NCI-H2029 treated with DMSO at 0.1 percent for 48 hours (cell line): ENCODE results near the gene CADM2.
A peak's percentile ranks its signal among the peaks of the same experiment; 100 is the strongest.
"Not testable (repeated sequence)": the region's sequence is repeated elsewhere in the genome, so short reads cannot be mapped to it uniquely, and the experiment has no call there.

ENCODE experiments used
- DNase-seq: peaks from one replicate; lab custom pipeline; 2025; lab: John Stamatoyannopoulos, UW

The CADM2 gene

GRCh38 chr3:85672761-85673160 lies 714.0 kb downstream of the CADM2 start:
- DNase-seq: no peak

- no peak for DNase-seq
Measured at GRCh38 chr3:85678713-85679112, 719.9 kb downstream of the CADM2 start.

- no peak for DNase-seq
Measured at GRCh38 chr3:85681906-85682305, 723.1 kb downstream of the CADM2 start.

- no peak for DNase-seq
Measured at GRCh38 chr3:85691196-85691595, 732.4 kb downstream of the CADM2 start.

- no peak for DNase-seq
Measured at GRCh38 chr3:85697156-85697555, 738.4 kb downstream of the CADM2 start.

- DNase-seq: no peak
Measured at GRCh38 chr3:85706130-85706529, 747.3 kb downstream of the CADM2 start.

- not testable (repeated sequence) for DNase-seq
Measured at GRCh38 chr3:85708325-85708724, 749.5 kb downstream of the CADM2 start.

- no peak for DNase-seq
Measured at GRCh38 chr3:85709346-85709892, 750.6 kb downstream of the CADM2 start.

- DNase-seq: no peak
Measured at GRCh38 chr3:85710490-85710889, 751.7 kb downstream of the CADM2 start.

GRCh38 chr3:85721409-85722145 lies 762.8 kb downstream of the CADM2 start:
- no peak for DNase-seq

GRCh38 chr3:85725809-85726208 lies 767.0 kb downstream of the CADM2 start:
- DNase-seq: no peak

- no peak for DNase-seq
Measured at GRCh38 chr3:85726241-85726640, 767.5 kb downstream of the CADM2 start.

- no peak for DNase-seq
Measured at GRCh38 chr3:85737846-85738245, 779.1 kb downstream of the CADM2 start.

- DNase-seq: no peak
Measured at GRCh38 chr3:85740561-85740960, 781.8 kb downstream of the CADM2 start.

- no peak for DNase-seq
Measured at GRCh38 chr3:85758442-85758841, 799.7 kb downstream of the CADM2 start.

- DNase-seq: no peak
Measured at GRCh38 chr3:85760342-85760741, 801.6 kb downstream of the CADM2 start.

GRCh38 chr3:85780806-85781205 lies 822.0 kb downstream of the CADM2 start:
- no peak for DNase-seq

GRCh38 chr3:85781806-85782205 lies 823.0 kb downstream of the CADM2 start:
- DNase-seq: peak; percentile 89

- DNase-seq: no peak
Measured at GRCh38 chr3:85783291-85783690, 824.5 kb downstream of the CADM2 start.

- DNase-seq: no peak
Measured at GRCh38 chr3:85785766-85786165, 827.0 kb downstream of the CADM2 start.

- DNase-seq: no peak
Measured at GRCh38 chr3:85790445-85791030, 831.7 kb downstream of the CADM2 start.

- DNase-seq: no peak
Measured at GRCh38 chr3:85796140-85796539, 837.4 kb downstream of the CADM2 start.

- DNase-seq: no peak
Measured at GRCh38 chr3:85800676-85801075, 841.9 kb downstream of the CADM2 start.

- no peak for DNase-seq
Measured at GRCh38 chr3:85801955-85802354, 843.2 kb downstream of the CADM2 start.
